GM23338 (cell line): ENCODE results near the gene RELN. TPM values are rescaled to one million over a fixed set of nuclear protein-coding genes. Genes with fewer than 3 reads are reported as not detected.
"Not testable (repeated sequence)": the region's sequence is repeated elsewhere in the genome, so short reads cannot be mapped to it uniquely, and the experiment has no call there.

Experiments used
- ATAC-seq: fragments of 200-7000 bp; cut with Tn5 transposase; 3 replicates; pipeline ENCODE4 v1.9.1; 2020
- DNase-seq: peaks from one replicate; pipeline ENCODE4 v3.0.0-alpha.2; 2015; ENCODE audit warnings: low spot score
- H2AFZ ChIP-seq: fragments of 200-600 bp; sonication (generic); 2 replicates; pipeline ENCODE4 v1.8.0; 2016; ENCODE audit warnings: antibody characterized with exemption, mild to moderate bottlenecking, moderate library complexity
- H3F3A ChIP-seq: fragments of 200-600 bp; sonication (generic); replicated peaks from 2 replicates; pipeline ENCODE4 v1.8.0; 2017; ENCODE audit warnings: antibody characterized with exemption, mixed run types, low read depth
- H3K27ac ChIP-seq: fragments of 200-600 bp; sonication (generic); 2 replicates; pipeline ENCODE4 v1.6.1; 2016; ENCODE audit warnings: low read depth
- H3K27me3 ChIP-seq: fragments of 200-600 bp; sonication (generic); 2 replicates; pipeline ENCODE4 v1.8.0; 2016; ENCODE audit warnings: mild to moderate bottlenecking, mixed run types, moderate library complexity; ENCODE audit not compliant: insufficient read depth
- H3K36me3 ChIP-seq: fragments of 200-600 bp; sonication (generic); 2 replicates; pipeline ENCODE4 v1.8.0; 2016; ENCODE audit warnings: mild to moderate bottlenecking; ENCODE audit not compliant: insufficient read depth
- H3K4me1 ChIP-seq: fragments of 200-600 bp; sonication (generic); 2 replicates; pipeline ENCODE4 v1.8.0; 2016; ENCODE audit warnings: mild to moderate bottlenecking, moderate library complexity; ENCODE audit not compliant: insufficient read depth
- H3K4me2 ChIP-seq: fragments of 200-600 bp; sonication (generic); 2 replicates; pipeline ENCODE4 v1.7.1; 2017; ENCODE audit warnings: mixed run types
- H3K4me3 ChIP-seq: fragments of 200-600 bp; sonication (generic); 2 replicates; pipeline ENCODE4 v1.6.1; 2016; ENCODE audit warnings: mixed run types
- H3K79me2 ChIP-seq: fragments of 200-600 bp; sonication (generic); replicated peaks from 2 replicates; pipeline ENCODE4 v1.8.0; 2017; ENCODE audit warnings: mild to moderate bottlenecking; ENCODE audit not compliant: insufficient read depth
- H3K9me2 ChIP-seq: fragments of 200-600 bp; sonication (generic); 2 replicates; pipeline ENCODE4 v1.8.0; 2017; ENCODE audit not compliant: insufficient read depth
- H4K20me1 ChIP-seq: fragments of 200-600 bp; sonication (generic); replicated peaks from 2 replicates; pipeline ENCODE4 v1.8.0; 2017; ENCODE audit warnings: mild to moderate bottlenecking; ENCODE audit not compliant: insufficient read depth
- H3K27ac Mint-ChIP-seq: 2 replicates; pipeline ENCODE4 v1.8.0; 2020; ENCODE audit warnings: inconsistent platforms, mild to moderate bottlenecking, moderate library complexity, mixed read lengths
- H3K27me3 Mint-ChIP-seq: 3 replicates; pipeline ENCODE4 v1.8.0; 2022; ENCODE audit warnings: low read depth, mild to moderate bottlenecking, moderate library complexity, mixed read lengths, inconsistent platforms; ENCODE audit not compliant: insufficient read depth, poor library complexity
- H3K36me3 Mint-ChIP-seq: 3 replicates; pipeline ENCODE4 v1.8.0; 2021; ENCODE audit warnings: low read depth, mild to moderate bottlenecking, inconsistent platforms, moderate library complexity, mixed read lengths
- H3K4me1 Mint-ChIP-seq: 3 replicates; pipeline ENCODE4 v1.8.0; 2020; ENCODE audit warnings: mild to moderate bottlenecking, inconsistent platforms, mixed read lengths
- H3K4me3 Mint-ChIP-seq: 3 replicates; pipeline ENCODE4 v1.8.0; 2021; ENCODE audit warnings: moderate library complexity, mild to moderate bottlenecking, inconsistent platforms, mixed read lengths
- H3K9me3 Mint-ChIP-seq: 3 replicates; pipeline ENCODE4 v1.8.0; 2020; ENCODE audit warnings: moderate library complexity, mild to moderate bottlenecking, inconsistent platforms, mixed read lengths
- CREB1 ChIP-seq: fragments of 250-450 bp; sonication (Bioruptor Pico); IDR thresholded peaks from 2 replicates; pipeline ENCODE4 v1.5.0; 2020; ENCODE audit warnings: low read depth, mild to moderate bottlenecking, moderate library complexity
- CTCF ChIP-seq, 2 experiments: fragments of 200-600 bp in 1 of 2; sonication (generic) in 1 of 2; conservative IDR thresholded peaks; 2 replicates each; pipeline versions ENCODE4 v1.5.1 to v1.6.1; 2016 to 2017; ENCODE audit warnings: antibody characterized with exemption in 2 of 2, low read depth in 2 of 2, mild to moderate bottlenecking in 2 of 2, moderate library complexity in 1 of 2
- EZH2 ChIP-seq: fragments of 200-600 bp; sonication (generic); IDR thresholded peaks from one replicate; pipeline ENCODE4 v1.8.0; 2017; ENCODE audit warnings: antibody characterized with exemption, mild to moderate bottlenecking, low read depth; ENCODE audit not compliant: unreplicated experiment
- EZH2phosphoT487 ChIP-seq: fragments of 200-600 bp; sonication (generic); IDR thresholded peaks from one replicate; pipeline ENCODE4 v1.8.1; 2018; ENCODE audit warnings: antibody characterized with exemption; ENCODE audit not compliant: unreplicated experiment
- NANOG ChIP-seq: IDR thresholded peaks from 2 replicates; pipeline ENCODE4 v1.6.1; 2016; ENCODE audit warnings: antibody characterized with exemption, borderline replicate concordance
- POLR2AphosphoS5 ChIP-seq: IDR thresholded peaks from 2 replicates; pipeline ENCODE4 v1.6.1; 2016; ENCODE audit warnings: antibody characterized with exemption, low read depth
- STAT1 ChIP-seq: IDR thresholded peaks from one replicate; pipeline ENCODE4 v1.6.1; 2016; ENCODE audit warnings: antibody characterized with exemption; ENCODE audit not compliant: unreplicated experiment
- ZNF114 ChIP-seq: fragments of 250-450 bp; sonication (Bioruptor Pico); IDR thresholded peaks from 2 replicates; pipeline ENCODE4 v1.5.0; 2020; ENCODE audit warnings: mild to moderate bottlenecking, moderate library complexity
- polyA plus RNA-seq: library from polyadenylated mRNA; unstranded; fragments of >200 nt; fragmentation: Nextera tagmentation; extraction: Ambion mirVana; gene quantifications from 2 replicates; pipeline ENCODE4 v1.2.1, GENCODE V29; 2016
- total RNA-seq: library from RNA; depleted of rRNA; stranded (reverse); fragments of >200 nt; shearing (Covaris generic); gene quantifications from 2 replicates; pipeline ENCODE4 v1.2.3, GENCODE V29; 2014
- TF ChIP-seq, protein P1 (sequence below): IDR thresholded peaks from one replicate; pipeline ENCODE4 v1.6.1; 2018; ENCODE audit warnings: antibody characterized with exemption; ENCODE audit not compliant: unreplicated experiment
- TF ChIP-seq, protein P2 (sequence below): IDR thresholded peaks from 2 replicates; pipeline ENCODE4 v1.6.1; 2016; ENCODE audit warnings: antibody characterized with exemption

Gene RELN
- total and polyA plus RNA-seq, 2 experiments from 2014 or later: 0.10 to 0.76 TPM

DNA sequence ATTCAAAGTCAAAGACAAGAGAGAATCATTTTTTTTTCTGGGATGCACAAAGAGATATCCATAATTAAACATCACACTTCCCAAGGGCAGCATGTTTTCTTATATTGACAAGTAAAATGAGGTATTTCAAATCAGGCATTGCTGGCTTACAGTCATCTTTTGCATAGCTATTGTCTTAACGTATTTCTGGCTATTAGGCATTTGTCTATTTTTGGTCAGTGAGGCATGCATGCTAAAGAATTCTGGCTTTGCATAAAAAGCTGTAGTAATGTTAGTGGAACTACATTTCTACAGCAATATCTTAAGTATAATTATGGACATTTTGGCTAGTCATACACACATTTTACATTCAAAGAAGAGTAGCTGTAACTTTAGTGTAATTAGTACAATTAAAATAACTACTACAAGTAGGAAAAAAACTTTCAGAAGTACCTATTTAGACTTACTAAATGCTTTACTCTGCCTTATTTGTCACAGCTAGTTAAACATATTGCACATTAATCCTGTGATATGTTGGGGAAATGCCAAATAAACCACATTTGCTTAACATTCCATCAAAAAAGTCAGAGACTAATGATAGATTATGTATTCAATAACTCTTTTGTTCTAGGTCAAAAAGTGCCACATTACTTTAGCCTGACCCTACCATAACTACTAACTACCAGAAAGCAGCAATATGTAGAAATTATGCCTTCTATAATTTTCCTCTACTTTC, 76.4 kb downstream of the RELN start (continued):
- TF ChIP-seq, protein P1, sequence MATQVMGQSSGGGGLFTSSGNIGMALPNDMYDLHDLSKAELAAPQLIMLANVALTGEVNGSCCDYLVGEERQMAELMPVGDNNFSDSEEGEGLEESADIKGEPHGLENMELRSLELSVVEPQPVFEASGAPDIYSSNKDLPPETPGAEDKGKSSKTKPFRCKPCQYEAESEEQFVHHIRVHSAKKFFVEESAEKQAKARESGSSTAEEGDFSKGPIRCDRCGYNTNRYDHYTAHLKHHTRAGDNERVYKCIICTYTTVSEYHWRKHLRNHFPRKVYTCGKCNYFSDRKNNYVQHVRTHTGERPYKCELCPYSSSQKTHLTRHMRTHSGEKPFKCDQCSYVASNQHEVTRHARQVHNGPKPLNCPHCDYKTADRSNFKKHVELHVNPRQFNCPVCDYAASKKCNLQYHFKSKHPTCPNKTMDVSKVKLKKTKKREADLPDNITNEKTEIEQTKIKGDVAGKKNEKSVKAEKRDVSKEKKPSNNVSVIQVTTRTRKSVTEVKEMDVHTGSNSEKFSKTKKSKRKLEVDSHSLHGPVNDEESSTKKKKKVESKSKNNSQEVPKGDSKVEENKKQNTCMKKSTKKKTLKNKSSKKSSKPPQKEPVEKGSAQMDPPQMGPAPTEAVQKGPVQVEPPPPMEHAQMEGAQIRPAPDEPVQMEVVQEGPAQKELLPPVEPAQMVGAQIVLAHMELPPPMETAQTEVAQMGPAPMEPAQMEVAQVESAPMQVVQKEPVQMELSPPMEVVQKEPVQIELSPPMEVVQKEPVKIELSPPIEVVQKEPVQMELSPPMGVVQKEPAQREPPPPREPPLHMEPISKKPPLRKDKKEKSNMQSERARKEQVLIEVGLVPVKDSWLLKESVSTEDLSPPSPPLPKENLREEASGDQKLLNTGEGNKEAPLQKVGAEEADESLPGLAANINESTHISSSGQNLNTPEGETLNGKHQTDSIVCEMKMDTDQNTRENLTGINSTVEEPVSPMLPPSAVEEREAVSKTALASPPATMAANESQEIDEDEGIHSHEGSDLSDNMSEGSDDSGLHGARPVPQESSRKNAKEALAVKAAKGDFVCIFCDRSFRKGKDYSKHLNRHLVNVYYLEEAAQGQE: no peak
- TF ChIP-seq EZH2: no peak
- TF ChIP-seq POLR2AphosphoS5: no peak
- TF ChIP-seq, protein P2, sequence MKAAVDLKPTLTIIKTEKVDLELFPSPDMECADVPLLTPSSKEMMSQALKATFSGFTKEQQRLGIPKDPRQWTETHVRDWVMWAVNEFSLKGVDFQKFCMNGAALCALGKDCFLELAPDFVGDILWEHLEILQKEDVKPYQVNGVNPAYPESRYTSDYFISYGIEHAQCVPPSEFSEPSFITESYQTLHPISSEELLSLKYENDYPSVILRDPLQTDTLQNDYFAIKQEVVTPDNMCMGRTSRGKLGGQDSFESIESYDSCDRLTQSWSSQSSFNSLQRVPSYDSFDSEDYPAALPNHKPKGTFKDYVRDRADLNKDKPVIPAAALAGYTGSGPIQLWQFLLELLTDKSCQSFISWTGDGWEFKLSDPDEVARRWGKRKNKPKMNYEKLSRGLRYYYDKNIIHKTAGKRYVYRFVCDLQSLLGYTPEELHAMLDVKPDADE: no peak
- no peak for TF ChIP-seq EZH2phosphoT487

GRCh38 chr7:103911015-103911414, 78.4 kb downstream of the RELN start:
- H3K4me3 ChIP-seq, H3K36me3 ChIP-seq, H3F3A ChIP-seq, H3K27ac Mint-ChIP-seq, H3K9me3 Mint-ChIP-seq, H3K27me3 ChIP-seq, H3K27ac ChIP-seq, H3K4me2 ChIP-seq, H3K9me2 ChIP-seq, H4K20me1 ChIP-seq, H3K27me3 Mint-ChIP-seq, H3K4me3 Mint-ChIP-seq, H3K79me2 ChIP-seq, H2AFZ ChIP-seq, H3K4me1 ChIP-seq, H3K4me1 Mint-ChIP-seq, ATAC-seq, DNase-seq, H3K36me3 Mint-ChIP-seq: not testable (repeated sequence)

DNA sequence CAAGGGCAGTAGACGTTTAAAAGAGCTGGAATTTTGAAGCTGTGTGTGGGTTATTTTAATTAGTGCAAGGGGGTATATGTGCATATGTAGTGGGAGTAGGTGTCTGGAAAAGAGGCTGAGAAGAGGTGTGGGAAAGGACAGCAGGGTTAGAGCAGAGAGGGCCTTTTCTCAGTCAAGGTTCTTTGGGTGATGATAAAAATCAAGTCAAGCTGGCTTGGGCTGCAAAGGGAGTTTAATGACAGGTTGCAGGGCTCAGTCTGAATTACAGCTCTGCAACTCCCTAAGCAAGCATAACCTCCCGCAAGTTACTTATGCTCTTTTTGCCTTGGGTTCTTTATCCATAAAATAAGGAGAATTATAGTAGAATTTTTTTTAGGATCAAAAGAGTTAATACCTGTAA, 83.5 kb downstream of the RELN start:
- H3K27me3 ChIP-seq: no peaks in the 10 kb centered on the region
- no peaks in the 10 kb centered on the region for H3K4me1 ChIP-seq
- Mint-ChIP-seq H3K27me3 (peaks cover 2% of the 10 kb centered on the region), H3K36me3 (no peaks in the 10 kb centered on the region), H3K4me3 (no peak overlapping the region), H3K27ac (no peak overlapping the region), H3K9me3 (no peaks in the 10 kb centered on the region), H3K4me1 (0 out of 3 replicates have a peak, but pooled peaks cover 3% of the 10 kb centered on the region)
- H3K4me2 ChIP-seq: no peak overlapping the region
- H3K36me3 ChIP-seq: no peaks in the 10 kb centered on the region
- no peaks in the 10 kb centered on the region for H4K20me1 ChIP-seq
- H2AFZ ChIP-seq: peak overlapping the region; percentile 56; the same call in 1 of the 2 replicates
- H3K79me2 ChIP-seq: no peaks in the 10 kb centered on the region
- TF ChIP-seq ZNF114 (CRISPR knock-in tag) (no peak), EZH2 (no peak), CREB1 (CRISPR knock-in tag) (no peak), EZH2phosphoT487 (no peak), CTCF (conservative IDR thresholded peaks at IDR 0.05; ENCODE audit: low read depth in 2 of 2) (no peak), STAT1 (no peak), NANOG (no peak)
- TF ChIP-seq, protein P1: no peak
- no peak overlapping the region for H3K27ac ChIP-seq
- DNase-seq: no peak
- H3K9me2 ChIP-seq: no peaks in the 10 kb centered on the region
- no peak overlapping the region for H3K4me3 ChIP-seq
- no peak for ATAC-seq
- no peaks in the 10 kb centered on the region for H3F3A ChIP-seq
